Fibroblast of villous mesenchyme (primary cell): ENCODE results near the gene MTRF1L. TPM values are rescaled to one million over a fixed set of nuclear protein-coding genes. Genes with fewer than 3 reads are reported as not detected.

Experiments used
- DNase-seq: peaks from one replicate; pipeline ENCODE4 v3.0.0-alpha.2; 2010; ENCODE audit warnings: low read depth
- H3K4me3 ChIP-seq: 2 replicates; pipeline ENCODE4 v1.5.1; 2011; ENCODE audit warnings: low read depth, mild to moderate bottlenecking, low read length
- CTCF ChIP-seq: IDR thresholded peaks from 2 replicates; pipeline ENCODE4 v1.5.1; 2012; ENCODE audit warnings: low read depth, mild to moderate bottlenecking, low read length; ENCODE audit not compliant: insufficient read depth
- total RNA-seq: library from RNA; depleted of rRNA; stranded (reverse); fragments of >200 nt; gene quantifications from 2 replicates; pipeline ENCODE4 v1.2.3, GENCODE V29; 2012

MTRF1L gene
- total RNA-seq, 1 donor, result 28.9 TPM

- DNase-seq, result no peak
- H3K4me3 ChIP-seq, result no peak overlapping the region
- TF ChIP-seq CTCF, result no peak
Measured at GRCh38 chr6:153043719-153044118, 41.2 kb upstream of the MTRF1L start.

GRCh38 chr6:153038378-153039057 lies 36.0 kb upstream of the MTRF1L start:
- DNase-seq, result no peak
- no peak for TF ChIP-seq CTCF
- no peak overlapping the region for H3K4me3 ChIP-seq

DNA sequence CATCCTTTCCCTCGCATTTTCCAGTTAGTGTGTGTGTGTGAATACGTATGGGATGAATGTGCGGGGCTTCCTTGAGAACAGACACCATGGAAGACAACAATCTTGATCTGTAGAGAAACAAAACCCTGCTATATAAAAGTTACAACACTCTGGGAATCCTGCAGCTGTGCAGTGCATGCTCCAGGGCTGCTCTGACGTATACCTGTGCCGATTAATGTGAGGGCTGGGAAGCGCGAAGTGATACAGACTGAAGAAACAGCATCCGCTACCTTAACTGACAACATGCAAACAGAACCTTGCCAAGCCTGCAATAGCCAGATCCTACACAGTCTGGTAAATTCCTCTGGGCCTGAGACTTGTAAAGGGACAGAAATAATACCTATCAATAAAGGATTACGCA lies 31.6 kb upstream of the MTRF1L start:
- no peak for DNase-seq
- H3K4me3 ChIP-seq, result no peak overlapping the region
- TF ChIP-seq CTCF, result no peak

- peak; percentile 78 for DNase-seq
- no peak overlapping the region for H3K4me3 ChIP-seq
- TF ChIP-seq CTCF, result peak; percentile 47
Measured at GRCh38 chr6:153032255-153032882, 29.9 kb upstream of the MTRF1L start.

DNA sequence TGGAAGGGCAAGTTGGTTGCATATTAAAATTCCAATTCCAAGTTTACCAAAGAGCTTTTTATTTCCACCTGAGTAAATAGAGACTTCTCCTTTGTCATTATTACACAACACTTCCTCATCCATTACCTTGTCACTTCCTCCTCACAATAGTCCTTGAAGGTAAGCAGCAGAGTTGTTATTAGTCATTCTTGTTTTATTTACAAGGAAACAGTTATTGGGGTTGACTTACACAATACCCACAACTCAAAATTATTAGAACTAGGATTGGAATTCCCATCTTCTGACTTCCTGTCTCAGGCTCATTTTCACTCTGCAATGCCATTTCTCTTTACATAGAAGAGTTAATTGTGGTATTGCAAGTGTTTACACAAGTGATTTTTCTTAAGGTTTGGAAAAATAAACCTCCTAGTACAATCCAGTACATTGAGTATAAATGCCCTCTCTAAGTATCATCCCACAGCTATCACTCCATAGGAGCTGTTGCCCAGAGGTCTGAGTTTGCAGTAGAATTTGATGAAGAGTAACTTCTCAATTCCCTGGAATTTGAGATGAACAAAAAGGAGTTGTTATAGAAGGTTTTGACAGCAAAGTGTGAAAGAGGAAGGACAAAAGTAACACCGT lies 28.9 kb upstream of the MTRF1L start:
- no peak overlapping the region for H3K4me3 ChIP-seq
- peak; percentile 40 for DNase-seq
- TF ChIP-seq CTCF, result no peak

- no peak overlapping the region for H3K4me3 ChIP-seq
- DNase-seq, result no peak
- no peak for TF ChIP-seq CTCF
Measured at GRCh38 chr6:153028963-153029362, 26.5 kb upstream of the MTRF1L start.
